Stimulated activated CD4-positive, alpha-beta T cell treated with anti-CD3 and anti-CD28 coated beads, Interleukin-2, amount 100 ng/mL, for 4 hours (primary cell): ENCODE data around the gene LSM14B.

Experiments used
- DNase-seq: peaks from one replicate; pipeline ENCODE4 v3.0.0-alpha.2; 2020; ENCODE audit warnings: low read depth

The LSM14B gene

DNA sequence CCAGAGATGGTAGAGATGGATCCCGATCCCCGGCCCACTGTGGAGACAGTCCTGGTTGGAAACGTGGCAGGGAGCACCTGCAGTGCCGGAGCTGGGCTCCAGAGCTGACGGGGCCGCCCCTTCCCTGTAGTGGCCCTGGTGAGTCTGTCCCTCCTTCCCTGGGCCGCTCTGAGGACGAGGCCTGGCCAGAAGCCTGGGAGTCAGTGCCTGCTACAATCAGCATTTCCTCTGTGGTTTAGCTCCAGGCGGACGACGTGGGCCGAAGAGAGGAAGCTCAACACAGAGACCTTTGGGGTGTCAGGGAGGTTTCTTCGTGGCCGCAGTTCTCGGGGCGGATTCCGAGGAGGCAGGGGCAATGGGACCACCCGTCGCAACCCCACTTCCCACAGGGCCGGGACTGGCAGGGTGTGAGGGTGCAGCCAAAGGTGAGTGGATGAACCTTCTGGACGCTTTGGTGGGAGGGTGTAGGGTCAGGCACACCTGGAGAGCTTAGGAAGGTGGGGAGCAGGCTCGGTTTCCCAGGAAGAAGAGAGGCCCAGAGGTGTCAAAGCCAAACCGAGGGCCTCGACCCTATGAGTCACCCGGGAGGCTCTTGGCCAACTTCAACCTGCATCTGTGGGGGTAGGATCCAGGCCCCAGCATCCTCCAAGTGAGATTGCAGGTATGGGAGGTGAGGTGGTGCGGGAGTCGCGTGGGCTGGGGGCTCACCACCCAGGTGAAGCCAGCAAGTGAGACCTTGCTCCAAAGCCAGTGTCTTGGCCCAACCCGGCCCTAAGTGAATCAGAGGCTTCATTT is 11.0 kb downstream of the LSM14B start:
- DNase-seq, result no peak

DNA sequence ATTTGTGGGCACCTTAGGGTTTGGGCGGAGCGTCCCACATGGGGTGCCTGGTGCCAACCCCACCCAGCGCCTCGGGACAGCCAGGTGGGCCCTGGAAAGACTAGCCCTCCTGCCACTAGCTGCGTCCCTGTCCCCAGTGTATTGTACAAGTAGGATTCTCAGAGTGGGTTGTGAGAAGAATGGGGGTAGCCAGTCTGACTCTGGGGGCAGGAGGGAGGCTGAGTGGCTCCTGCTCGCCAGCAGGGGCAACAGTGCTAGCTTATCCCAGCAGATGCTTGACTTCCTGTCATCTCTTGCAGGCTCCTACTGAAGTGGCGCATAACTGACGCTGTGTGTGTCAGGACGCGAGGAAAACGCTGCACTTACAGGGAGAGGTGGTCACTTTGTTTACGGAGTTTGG is 11.6 kb downstream of the LSM14B start:
- DNase-seq, result no peak

DNA sequence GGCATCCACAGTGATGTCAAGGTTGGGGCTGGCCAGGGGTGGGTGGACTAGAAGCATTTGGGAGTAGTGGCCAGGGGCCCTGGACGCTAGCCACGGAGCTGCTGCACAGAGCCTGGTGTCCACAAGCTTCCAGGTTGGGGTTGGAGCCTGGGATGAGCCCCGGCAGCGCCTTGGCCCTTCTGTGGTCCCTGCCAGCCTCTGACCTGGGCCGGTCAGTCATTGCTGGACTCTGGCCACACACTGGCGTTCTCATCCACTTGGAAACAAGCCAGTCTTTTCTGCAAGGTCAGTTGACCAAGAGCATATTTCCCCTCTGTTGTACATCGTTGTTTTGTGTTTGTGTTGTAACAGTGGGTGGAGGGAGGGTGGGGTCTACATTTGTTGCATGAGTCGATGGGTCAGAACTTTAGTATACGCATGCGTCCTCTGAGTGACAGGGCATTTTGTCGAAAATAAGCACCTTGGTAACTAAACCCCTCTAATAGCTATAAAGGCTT is 12.5 kb downstream of the LSM14B start:
- DNase-seq, result no peak

DNA sequence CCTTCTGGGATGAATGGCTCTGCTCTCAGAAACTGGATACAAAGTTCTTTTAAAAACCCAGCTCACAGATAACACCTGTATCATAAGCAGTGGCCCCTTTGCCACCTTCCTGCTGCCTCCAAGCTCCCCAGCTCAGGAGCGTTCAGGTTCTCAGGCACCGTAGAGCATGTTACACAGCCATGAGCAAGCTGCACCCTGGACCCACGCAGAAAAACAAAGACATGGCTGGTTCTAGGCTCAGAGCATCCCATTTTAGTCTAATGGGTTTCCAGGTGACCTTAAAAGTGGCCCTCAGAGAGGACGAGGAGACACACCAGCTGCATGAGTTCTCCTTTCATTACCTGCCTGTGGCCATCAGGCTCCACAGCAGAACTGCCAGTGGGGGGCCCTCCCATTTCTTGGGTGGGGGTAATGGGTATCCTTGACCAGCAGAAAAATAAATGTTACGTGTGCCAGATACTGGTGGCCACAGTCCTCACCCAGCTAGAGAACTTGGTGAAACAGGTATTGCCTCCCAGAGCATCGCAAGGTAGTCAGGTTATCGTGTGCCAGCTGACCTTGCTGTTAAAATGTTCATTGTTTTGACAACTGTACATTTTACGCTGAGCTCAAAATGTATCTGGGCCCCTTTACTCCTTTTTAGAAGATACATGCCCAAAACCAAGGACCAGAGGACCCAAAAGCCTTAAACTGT is 13.4 kb downstream of the LSM14B start:
- DNase-seq, result no peak

DNA sequence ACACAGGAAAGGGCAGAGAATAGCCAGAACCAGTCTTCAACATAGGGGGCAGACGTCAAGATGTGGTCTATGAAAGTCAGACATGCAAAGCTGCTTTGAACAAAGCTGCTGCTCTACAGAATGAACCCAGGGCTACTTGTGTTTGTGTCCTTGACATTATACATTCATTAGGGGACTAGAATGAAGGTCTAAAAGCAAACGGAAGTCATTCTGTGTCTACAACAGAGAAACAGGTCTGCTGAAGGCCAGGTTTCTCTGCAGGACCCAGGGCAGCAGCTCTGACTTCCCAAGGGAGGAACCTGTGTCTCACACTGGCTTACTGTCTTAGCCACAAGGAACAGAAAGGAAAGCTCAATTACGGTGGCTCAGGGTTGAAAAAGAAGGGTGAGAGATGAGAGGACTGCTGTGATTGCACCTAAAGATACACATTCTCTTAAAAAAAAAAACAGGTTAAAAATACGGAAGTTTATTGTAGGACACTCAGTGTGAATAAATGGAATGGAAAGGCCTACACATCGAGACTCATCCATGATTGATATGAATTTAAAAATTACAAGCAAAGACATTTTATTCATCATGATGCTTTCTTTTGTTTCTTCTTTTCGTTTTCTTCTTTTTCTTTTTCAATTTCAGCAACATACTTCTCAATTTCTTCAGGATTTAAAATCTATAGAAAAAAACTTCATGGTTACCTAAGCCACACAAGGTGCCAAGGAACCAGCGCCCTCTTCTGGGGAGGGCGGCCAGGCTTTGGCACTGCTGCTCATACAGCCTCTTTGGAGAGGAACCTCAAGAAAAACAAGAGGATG is 14.2 kb downstream of the LSM14B start:
- DNase-seq, result peak; percentile 58

DNA sequence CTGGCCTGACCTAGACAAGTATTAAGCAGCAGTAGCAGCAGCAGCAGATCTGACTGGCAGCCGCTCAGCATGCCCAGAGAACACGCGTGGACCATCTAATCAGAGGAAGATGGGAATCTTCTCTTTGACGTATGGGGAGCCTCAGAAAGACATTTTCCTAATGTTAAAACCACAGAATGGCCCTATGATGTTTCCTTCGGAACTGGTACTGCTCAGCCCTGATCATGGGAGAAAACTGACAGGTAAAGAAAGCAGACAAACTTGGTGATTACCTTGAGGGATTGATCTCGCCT is 14.8 kb downstream of the LSM14B start:
- no peak for DNase-seq

DNA sequence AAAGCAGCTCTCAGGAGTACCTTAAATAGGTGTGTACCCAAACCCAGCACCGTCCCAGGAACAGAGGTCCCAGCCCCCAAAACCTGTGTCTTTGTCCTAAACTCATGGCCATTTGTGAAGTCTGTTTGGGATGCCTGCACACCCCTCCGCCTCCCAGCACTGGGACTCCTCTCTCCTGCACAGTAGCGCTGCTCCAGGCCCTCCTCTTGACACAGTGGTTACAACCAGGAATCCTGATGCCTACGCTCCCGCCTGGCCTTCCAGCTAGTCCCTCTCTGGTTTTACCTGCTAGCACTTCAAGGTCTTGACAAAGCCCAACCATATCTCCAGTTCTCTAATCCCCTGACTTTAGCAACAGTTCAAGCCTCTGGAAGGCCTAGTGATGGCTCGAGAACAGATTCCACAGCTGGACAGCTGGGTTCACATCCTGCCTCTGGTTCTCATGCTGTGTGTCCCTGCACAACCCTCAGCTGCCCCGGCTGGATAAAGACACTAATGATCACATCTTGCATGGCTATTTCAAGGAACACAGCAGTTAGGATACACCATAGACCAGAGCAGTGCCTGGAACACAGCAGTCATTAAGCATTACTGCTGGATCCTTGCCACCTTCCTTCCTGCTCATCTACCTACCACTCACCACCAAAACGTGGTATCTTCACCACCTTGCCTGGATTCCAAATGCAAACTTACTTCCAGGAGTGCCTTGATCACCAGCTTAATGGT is 15.4 kb downstream of the LSM14B start:
- DNase-seq, result no peak

DNA sequence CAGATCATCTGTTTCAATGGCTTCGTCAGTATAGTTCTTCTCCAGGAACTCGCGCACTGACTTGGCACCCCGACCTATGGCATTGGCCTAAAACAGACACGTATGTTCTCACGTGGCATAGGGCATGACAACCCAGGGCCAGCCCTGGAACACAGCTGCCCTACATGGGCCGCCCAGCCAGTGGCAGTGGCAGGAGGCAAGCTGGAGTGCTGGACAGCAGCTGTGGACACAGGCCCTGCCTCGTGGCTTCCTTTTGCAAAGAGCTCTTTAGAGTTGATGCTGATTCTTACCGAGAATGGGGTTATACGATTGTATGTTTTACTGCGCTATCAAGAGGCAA is 15.9 kb downstream of the LSM14B start:
- no peak for DNase-seq

DNA sequence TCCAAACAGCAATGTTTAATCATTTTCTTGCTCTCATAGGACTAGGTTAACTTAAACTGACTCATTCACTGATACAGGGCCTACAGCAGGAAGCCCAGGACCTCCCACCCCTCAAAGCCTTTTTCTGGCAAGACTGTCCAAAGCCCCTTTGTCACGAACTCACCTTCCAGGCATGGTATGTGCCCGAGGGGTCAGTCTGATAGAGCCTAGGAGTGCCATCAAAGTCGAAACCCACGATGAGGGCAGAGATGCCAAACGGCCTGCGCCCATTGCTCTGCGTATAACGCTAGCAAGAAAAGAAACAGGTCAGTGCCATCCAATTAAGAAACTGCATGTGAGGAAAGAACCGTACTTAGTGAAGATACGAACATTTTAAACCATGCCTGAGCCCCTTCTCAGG is 16.6 kb downstream of the LSM14B start:
- no peak for DNase-seq

DNA sequence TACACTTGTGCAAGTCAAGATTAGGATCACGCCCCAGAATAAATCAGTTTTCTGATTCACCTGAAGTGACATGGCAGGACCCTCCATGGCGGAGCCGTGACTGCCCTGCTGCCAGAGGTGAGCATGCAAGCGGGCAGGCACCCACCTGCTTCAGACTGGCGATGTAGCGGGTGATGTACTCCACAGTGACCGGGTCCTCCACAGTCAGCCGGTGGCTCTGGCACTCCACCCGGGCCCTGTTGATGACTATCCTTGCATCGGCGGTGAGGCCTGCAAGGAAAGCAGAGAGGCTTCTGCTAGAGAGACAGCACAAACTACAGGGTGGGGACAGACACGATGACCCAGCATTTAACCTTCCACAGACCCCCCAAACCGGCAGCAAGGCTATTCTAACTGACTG is 17.4 kb downstream of the LSM14B start:
- no peak for DNase-seq

DNA sequence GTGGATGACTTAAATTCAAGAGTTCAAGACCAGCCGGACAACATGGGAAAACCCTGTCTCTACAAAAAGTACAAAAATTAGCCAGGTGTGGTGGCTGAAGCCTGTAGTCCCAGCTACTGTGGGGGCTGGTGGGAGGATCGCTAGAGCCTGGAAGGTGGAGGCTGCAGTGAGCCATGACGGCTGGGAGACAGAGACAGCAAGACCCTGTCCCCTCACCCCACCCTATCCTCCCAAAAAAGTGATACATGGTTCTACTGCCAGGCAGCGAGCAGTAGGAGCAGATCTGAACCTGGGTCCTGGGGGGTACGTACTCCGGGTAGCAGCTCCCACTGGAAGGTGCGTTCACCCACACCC is 18.7 kb downstream of the LSM14B start:
- no peak for DNase-seq

DNA sequence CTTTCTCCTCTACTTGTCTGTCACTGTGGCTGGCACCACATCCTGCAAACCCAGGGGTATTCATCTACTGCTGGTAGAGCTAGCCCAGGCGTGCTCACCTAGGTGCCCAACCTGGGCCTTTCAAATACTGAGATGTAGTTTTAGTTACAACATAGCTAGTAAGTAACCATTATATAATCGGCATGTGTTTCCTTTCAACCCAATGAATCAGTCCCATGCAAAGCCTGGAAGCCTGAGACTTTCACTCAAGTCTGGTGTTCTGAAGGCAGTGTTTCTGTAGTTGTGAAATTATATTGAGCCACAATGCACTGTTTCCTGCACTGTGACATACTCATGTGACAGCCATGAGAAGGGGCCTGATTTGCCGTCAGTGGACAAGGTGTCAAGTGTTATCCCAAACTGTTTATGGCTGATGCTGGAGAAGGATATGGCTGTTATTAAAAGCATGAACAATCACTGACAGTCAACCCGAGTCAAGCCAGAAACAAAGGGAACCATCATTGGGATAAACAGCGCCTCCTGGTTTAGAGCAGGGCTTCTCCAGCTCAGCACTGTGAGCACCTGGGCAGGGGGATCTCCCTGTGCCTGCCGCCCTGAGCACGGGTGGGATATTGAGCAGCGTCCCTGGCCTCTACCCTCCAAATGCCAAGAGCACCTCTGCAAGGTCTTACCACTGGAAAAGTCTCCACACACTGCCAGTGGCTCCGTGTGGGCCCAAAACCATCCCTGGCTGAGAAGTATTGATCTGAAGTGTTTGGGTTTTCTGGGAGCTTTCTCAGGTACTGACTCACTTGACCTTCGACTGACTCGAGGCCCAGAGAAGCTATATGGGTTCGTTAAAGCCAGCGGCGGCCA is 19.3 kb downstream of the LSM14B start:
- DNase-seq, result no peak

DNA sequence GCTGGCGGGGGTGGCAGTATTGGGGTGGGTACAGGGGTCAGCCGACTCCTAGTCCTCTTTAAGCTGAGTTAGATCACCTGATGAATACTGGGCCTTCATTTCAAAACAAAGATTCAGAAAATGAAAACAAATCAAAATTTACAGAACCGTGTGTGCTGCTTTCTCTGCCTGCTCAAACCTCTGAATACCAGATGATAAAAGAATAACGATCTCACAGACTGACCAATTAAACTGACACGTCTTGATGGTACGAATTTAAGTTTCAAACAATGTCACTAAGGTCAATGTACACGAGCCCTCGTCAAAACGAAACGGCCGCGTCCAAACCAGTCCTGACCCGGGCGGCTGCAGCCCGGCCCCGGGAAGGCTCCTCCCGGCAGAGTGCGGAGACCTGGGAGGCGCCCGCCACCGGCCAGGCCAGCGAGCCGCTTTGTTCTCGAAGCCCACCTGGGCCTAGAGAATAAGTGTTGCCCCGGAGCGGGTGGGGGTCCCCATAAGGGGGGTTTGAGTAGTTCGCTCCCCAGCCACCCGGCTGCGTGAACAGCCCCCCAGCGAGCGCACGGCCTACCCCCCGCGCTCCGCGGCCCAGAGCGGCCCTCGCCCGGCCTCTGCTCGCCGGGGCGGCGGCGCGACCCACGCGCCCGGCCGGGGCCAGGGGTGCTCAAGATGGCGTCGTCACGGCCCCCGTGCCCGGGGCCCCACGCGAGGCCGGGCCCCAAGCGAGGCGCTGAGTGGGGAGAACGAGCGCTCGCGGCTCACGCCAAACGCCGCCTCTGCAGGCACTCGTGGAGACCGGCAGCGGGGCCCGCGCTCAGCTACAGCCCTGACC is 20.2 kb downstream of the LSM14B start:
- no peak for DNase-seq

DNA sequence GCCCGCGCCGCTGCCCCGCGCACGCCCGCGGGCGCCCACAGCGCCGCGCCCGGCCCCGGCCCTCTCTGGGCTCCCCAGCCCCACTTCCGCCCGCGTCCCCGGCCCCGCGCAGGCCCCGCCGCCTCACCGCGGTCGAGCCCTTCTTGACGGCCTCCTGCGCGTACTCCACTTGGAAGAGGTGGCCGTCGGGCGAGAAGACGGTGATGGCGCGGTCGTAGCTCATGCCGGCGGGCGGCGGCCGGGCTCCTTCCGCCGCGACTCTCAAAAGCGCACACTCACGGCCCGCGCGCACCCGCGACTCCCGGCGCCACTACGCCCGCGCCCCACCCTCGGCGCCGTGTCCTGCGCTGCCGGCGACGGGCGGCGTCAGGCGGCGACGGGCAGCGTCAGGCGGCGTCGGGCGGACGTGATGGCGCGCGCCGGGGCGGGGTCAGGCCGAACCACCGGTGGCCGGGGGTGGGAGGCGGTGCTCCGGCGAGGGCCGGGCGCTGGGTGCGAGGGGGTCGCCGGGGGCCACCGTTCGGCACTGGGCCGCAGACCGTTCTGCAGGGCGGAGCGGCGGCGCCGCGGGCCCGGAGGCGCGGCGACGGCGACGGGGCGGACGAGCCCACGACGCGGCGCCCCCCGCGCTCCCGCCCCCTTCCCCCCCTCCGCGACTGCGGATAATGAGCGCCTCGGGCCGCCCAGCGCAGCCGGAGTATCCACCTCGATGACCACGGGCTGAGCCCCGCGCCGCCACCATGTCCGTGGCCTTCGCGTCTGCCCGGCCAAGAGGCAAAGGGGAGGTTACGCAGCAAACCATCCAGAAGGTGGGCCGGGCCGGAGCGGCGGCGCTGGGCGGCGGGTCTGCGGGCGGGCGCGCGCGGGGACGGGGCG is 21.0 kb downstream of the LSM14B start, which contains the start of the genes PSMA7 and SS18L1:
Gene PSMA7 (minus strand): TSS at position 314 of the 876 bp plus-strand sequence. CDS start 91 bp downstream, at position 223.
Gene SS18L1 (plus strand): TSS at position 689 of the 876 bp plus-strand sequence. CDS start 52 bp downstream, at position 741.
- DNase-seq, result peak; percentile 77

DNA sequence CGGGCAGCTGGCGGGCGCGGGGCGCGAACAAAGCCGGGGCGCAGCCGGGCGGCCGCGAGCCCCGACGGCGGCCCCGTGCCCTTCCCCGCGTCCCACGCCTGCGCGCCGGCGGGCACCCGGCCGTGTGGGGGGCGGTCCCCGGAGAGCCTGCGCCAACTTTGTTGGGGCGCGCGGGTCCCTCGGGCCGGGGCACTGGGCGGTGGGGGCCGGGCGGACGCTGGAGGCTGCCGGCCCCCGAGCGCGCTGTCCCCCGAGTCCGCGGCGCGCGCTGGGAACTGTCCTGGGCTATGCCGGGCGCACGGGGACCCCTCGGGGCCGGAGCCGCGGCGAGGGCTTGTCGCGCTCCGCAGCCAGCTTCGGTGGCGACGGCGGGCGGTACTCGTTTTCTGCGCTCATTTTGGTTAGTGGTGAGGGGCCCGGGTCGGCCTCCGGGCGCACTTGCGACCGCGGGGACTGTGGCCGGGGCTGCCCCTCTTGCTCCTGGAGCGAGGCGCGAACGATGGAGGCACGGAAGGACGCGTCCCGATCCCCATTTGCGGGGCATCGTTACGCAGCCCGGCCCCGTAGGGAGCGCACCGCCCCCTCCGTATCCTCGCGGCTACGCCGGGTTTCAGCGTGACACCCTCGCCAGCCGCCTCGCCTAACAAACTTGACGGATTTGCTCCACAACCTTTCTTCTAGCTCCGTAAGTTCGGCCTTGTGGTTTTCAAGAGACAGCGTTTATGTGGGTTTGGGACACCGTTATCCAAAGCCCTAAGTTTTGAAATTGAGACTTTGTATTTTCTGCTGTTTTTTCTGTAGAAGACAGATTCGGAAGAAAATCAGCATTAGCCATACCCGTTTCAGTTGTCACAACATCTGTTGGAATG is 21.9 kb downstream of the LSM14B start:
- DNase-seq, result no peak

DNA sequence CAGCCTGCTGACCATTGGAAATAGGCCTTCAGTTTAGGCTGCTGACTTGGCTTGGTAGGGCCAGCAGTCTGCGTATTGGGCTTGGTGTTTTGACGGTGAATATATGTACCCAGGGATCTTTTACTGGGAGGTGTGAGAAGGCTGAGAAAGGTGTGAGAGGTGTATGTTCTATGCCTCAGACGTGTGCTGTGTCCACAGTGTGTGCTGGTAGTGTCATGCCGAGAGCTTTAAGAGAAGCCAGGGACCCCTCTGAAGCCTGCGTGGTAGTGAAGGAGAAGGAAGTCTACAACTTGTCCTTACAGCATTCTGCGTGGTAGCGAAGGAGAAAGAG is 23.4 kb downstream of the LSM14B start:
- no peak for DNase-seq

DNA sequence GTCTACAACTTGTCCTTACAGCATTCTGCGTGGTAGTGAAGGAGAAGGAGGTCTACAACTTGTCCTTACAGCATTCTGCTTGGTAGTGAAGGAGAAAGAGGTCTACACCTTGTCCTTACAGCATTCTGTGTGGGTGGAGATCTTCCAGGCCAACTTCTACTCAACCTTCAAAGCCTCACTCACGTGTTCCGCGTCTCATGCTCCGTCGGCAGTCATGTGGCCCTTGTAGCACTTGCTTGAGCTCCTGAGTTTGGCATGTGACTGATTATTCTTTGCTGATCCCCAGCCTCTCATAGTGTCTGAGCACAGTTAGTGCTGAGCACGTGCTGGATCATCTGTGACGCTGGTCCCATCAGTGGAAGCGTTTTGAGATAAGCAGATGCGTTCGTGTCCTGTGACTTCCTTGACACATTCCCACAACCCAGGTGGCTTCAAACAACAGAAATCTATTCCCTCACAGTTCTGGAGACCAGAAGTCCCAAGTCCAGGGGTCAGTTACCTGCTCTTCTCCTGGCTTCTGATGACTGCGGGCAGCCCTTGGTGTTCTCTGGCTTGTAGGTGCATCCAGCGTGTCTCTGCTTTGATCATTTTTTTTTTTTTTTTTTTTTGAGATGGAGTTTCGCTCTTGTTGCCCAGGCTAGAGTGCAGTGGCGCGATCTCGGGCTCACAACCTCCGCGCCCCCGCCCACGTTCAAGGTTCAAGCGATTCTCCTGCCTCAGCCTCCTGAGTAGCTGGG is 23.9 kb downstream of the LSM14B start:
- DNase-seq, result no peak

DNA sequence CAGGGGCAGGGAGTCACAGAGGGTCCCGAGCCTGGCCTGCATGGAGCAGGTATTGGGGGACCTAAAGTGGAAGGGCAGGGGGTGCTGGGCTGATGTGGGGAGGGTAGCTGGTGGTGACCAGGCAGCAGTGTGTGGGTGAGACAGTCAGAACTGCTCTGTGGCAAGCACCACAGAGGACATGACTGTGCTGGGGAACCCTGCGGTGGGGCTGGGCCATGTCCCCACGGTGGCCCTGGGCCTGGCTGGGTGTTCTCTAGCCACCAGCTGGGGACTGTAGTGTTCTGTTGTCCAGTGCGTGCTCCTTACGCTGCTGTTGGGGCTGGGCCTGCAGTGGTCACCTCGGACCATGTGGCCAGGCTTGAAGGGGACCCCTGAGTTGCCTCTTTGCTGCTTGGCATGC is 24.9 kb downstream of the LSM14B start:
- DNase-seq, result no peak
